GM12801 (cell line): ENCODE measurements around the gene HERC3.

Experiments
- TF ChIP-seq, protein P1 (sequence below): IDR thresholded peaks from one replicate; pipeline ENCODE4 v1.5.1; 2011; ENCODE audit warnings: control low read depth; ENCODE audit not compliant: insufficient read length; ENCODE audit errors: extremely low read depth

HERC3 gene

GRCh38 chr4:88623097-88623496 is 30.8 kb downstream of the HERC3 start:
- TF ChIP-seq, protein P1, sequence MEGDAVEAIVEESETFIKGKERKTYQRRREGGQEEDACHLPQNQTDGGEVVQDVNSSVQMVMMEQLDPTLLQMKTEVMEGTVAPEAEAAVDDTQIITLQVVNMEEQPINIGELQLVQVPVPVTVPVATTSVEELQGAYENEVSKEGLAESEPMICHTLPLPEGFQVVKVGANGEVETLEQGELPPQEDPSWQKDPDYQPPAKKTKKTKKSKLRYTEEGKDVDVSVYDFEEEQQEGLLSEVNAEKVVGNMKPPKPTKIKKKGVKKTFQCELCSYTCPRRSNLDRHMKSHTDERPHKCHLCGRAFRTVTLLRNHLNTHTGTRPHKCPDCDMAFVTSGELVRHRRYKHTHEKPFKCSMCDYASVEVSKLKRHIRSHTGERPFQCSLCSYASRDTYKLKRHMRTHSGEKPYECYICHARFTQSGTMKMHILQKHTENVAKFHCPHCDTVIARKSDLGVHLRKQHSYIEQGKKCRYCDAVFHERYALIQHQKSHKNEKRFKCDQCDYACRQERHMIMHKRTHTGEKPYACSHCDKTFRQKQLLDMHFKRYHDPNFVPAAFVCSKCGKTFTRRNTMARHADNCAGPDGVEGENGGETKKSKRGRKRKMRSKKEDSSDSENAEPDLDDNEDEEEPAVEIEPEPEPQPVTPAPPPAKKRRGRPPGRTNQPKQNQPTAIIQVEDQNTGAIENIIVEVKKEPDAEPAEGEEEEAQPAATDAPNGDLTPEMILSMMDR, result no peak

DNA sequence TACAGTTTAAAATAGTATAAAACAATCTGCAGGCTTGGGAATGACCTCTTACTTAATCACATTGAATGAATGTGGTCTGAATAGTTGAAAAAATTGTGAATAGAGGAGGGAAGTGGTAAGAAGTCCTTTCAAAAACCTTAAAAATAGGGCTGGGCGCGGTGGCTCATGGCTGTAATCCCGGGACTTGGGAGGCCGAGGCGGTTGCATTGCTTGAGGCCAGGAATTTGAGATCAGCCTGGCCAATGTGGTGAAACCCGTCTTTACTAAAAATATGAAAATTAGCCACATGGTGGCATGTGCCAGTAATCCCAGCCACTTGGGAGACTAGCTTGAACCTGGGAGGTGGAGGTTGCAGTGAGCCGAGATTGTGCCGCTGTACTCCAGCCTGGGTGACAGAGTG is 36.5 kb downstream of the HERC3 start:
- TF ChIP-seq, protein P1, result no peak

- TF ChIP-seq, protein P1, result no peak
These were observed 37.5 kb downstream of the HERC3 start for GRCh38 chr4:88629826-88630225.

DNA sequence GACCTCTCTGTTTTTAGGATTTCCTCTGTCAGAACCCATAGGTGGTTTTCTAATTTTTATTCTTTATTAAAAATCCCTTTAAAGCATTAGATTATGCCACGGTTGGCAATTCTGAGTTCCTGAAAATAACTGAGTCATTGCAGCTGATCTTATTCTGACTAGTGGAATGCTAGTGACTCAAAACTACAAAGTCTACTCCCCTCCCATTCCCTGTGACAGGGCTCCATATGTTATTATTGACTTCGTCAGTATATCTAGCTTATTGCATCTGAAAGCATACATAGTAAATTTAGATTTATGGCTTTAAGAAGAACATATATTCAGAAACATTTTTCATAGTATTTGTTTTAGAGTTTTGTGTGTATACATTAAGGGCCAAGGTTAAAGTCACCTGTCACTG is 38.5 kb downstream of the HERC3 start:
- TF ChIP-seq, protein P1, result no peak

GRCh38 chr4:88643932-88644331 is 51.7 kb downstream of the HERC3 start:
- TF ChIP-seq, protein P1, result no peak

DNA sequence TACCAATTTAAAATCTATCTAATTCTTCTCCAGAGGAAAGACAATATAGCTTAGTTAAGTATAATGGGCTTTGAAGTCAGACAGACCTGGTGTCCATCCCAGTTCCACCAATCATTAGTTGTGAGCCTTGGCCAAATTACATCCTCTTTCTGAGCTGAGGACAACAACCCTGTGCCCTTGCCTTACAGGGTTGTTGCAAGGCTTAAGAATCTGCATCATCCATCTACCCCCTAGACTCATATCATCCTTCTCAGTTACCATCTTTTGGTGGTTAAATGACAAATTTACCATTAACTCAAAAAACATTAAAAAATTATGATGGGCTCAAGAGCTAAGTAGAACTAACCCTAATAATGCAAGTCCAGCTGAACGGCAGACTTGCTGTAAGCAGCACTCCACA is 53.7 kb downstream of the HERC3 start:
- TF ChIP-seq, protein P1, result no peak

DNA sequence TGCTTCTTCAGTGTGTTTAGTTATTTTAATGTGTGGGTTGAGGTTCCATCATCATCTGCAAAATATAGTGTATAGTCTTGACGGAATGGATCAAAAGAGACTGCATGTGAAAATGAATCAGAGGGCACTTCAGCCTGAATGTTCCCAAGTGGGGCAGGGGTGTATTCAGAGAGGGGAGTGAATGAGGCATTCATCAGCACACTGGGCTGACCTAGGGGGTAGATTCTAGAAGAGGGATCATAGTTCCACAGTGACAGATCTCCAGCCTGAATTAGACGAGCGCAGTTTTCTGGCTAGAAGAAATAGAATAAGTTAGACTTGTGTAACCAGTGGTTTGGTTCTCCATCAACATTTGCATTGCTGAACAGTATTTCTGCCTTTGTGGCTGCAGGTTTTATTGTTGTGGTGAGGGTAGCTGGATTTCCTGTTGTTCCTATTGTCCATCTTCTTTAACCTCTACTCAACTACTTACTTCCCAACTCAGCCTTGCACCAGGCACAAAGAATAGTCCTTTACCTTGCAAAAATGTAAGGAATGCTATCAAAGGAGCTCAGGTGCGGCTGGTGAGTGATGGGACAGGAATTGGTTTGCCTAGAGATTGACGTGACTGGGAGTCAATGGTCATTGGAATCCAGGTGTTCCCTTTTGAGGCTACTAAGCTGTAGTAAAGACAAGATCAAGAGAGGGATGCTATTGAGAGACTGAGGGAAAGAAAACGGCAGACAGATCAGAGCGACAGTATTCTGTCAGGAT is 54.4 kb downstream of the HERC3 start:
- TF ChIP-seq, protein P1, result no peak
